Activated CD4-positive, alpha-beta T cell treated with anti-CD3 and anti-CD28 coated beads, Interleukin-10, Interleukin-2, amounts not matched to agents 100 ng/mL and 50 ng/mL, durations not matched to agents 16 hours and 8 hours (primary cell): ENCODE results near the gene PPM1D.
"Not testable (repeated sequence)": the region's sequence is repeated elsewhere in the genome, so short reads cannot be mapped to it uniquely, and the experiment has no call there.

Experiments
- DNase-seq: peaks from one replicate; pipeline ENCODE4 v3.0.0-alpha.2; 2020

Gene PPM1D

GRCh38 chr17:60594170-60594569 is 5.8 kb upstream of the PPM1D start:
- not testable (repeated sequence) for DNase-seq

- DNase-seq, result no peak
Measured at GRCh38 chr17:60594734-60595133, 5.3 kb upstream of the PPM1D start.

GRCh38 chr17:60597297-60597696 is 2.7 kb upstream of the PPM1D start:
- no peak for DNase-seq

GRCh38 chr17:60598001-60598736 is 1.8 kb upstream of the PPM1D start:
- no peak for DNase-seq

- DNase-seq, result no peak
Measured at GRCh38 chr17:60599220-60599619, 773 bp upstream of the PPM1D start.

- DNase-seq, result peak; percentile 75
Measured at GRCh38 chr17:60600490-60601446, 775 bp downstream of the PPM1D start.

- peak; percentile 61 for DNase-seq
Measured at GRCh38 chr17:60601447-60602384, 1.7 kb downstream of the PPM1D start.

- no peak for DNase-seq
Measured at GRCh38 chr17:60602385-60602742, 2.4 kb downstream of the PPM1D start.

- DNase-seq, result no peak
Measured at GRCh38 chr17:60602871-60603270, 2.9 kb downstream of the PPM1D start.

GRCh38 chr17:60603477-60603876 is 3.5 kb downstream of the PPM1D start:
- not testable (repeated sequence) for DNase-seq

GRCh38 chr17:60604686-60605334 is 4.8 kb downstream of the PPM1D start:
- DNase-seq, result no peak

- DNase-seq, result peak; percentile 24
Measured at GRCh38 chr17:60606036-60606435, 6.0 kb downstream of the PPM1D start.

GRCh38 chr17:60610473-60610872 is 10.5 kb downstream of the PPM1D start:
- DNase-seq, result no peak

- not testable (repeated sequence) for DNase-seq
Measured at GRCh38 chr17:60611321-60611720, 11.3 kb downstream of the PPM1D start.

GRCh38 chr17:60613325-60613724 is 13.3 kb downstream of the PPM1D start:
- no peak for DNase-seq

- not testable (repeated sequence) for DNase-seq
Measured at GRCh38 chr17:60613796-60614195, 13.8 kb downstream of the PPM1D start.

GRCh38 chr17:60614247-60614646 is 14.3 kb downstream of the PPM1D start:
- not testable (repeated sequence) for DNase-seq

GRCh38 chr17:60615108-60615507 is 15.1 kb downstream of the PPM1D start:
- DNase-seq, result no peak

GRCh38 chr17:60615840-60616239 is 15.8 kb downstream of the PPM1D start:
- no peak for DNase-seq

- DNase-seq, result no peak
Measured at GRCh38 chr17:60618080-60618479, 18.1 kb downstream of the PPM1D start.

GRCh38 chr17:60618854-60619526 is 19.0 kb downstream of the PPM1D start:
- no peak for DNase-seq

GRCh38 chr17:60622961-60623360 is 23.0 kb downstream of the PPM1D start:
- no peak for DNase-seq
